Measurements from ENCODE around the gene ATXN7L2. TPM values are rescaled to one million over a fixed set of nuclear protein-coding genes. Genes with fewer than 3 reads are reported as not detected.

ATXN7L2 gene
- total and polyA plus RNA-seq, 2 of the 8 experiments (the other 6 are each of a cell fraction or from before 2014, with no cell fraction given), result 8.1 to 9.3 TPM

DNA sequence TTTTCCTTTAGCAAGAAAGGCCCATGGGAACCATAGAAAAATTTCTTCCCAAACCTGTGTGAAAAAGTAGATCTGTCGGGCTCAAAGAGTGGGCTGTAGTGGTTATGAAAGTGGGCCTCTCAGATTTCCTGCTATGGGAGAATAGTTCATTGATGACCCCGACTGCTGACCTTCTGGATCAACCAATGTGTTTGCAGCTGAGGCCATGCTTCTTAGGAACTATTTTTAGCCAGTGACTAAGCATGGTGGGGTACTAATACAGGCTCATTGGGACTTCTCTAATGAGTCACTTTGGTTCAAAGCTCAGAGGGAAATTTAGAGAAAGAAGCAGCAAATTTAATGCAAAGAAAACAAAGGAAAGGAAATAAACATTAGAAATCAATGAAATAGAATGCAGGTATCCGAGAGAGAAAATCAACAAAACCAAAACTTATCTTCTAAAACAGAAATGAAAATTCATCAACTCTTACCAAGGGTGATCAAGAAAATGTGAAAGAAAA is 44.9 kb upstream of the ATXN7L2 start:
- Histone ChIP-seq H3K18ac (ENCODE audit: extremely low read depth, low read length) (no peak overlapping the region), H3K4me3 (ENCODE audit: extremely low read depth in 1 of 4, insufficient read depth in 2 of 4, low read depth in 3 of 4, low read length in 4 of 4) (no peak overlapping the region), H4K8ac (ENCODE audit: extremely low read depth, insufficient read depth, low read length) (no peak overlapping the region), H2BK15ac (ENCODE audit: low read length) (no peak overlapping the region), H3K36me3 (ENCODE audit: control insufficient read depth in 2 of 4, insufficient read depth in 4 of 4, low read length in 3 of 4) (no peaks in the 10 kb centered on the region), H4K91ac (replicated peaks; ENCODE audit: insufficient read length, low read length) (no peak overlapping the region), H3K79me1 (ENCODE audit: low read depth, low read length) (no peaks in the 10 kb centered on the region), H3K56ac (replicated peaks; ENCODE audit: insufficient read length, low read depth, low read length) (no peak overlapping the region), H2AFZ (ENCODE audit: low read length) (no peak overlapping the region), H3K23ac (ENCODE audit: insufficient read length) (no peak overlapping the region), H2BK20ac (ENCODE audit: low read length) (no peak overlapping the region), H2BK12ac (ENCODE audit: low read depth, low read length) (no peak overlapping the region), H3K27ac (ENCODE audit: low read depth, low read length) (no peak overlapping the region), H3K4me2 (ENCODE audit: insufficient read depth in 1 of 2, low read depth in 2 of 2, low read length in 2 of 2) (no peak overlapping the region), H2BK120ac (replicated peaks; ENCODE audit: low read depth, low read length) (no peak overlapping the region), H4K20me1 (replicated peaks in 1 of 2; ENCODE audit: control insufficient read depth in 1 of 2, insufficient read depth in 2 of 2, low read length in 2 of 2) (no peaks in the 10 kb centered on the region), H2AK5ac (ENCODE audit: low read depth, low read length) (no peak overlapping the region), H3K4ac (replicated peaks; ENCODE audit: insufficient read length, low read depth, low read length) (no peak overlapping the region), H3K4me1 (replicated peaks in 1 of 4; ENCODE audit: control insufficient read depth in 3 of 4, insufficient read depth in 4 of 4, low read length in 3 of 4) (no peaks in the 10 kb centered on the region), H3K23me2 (ENCODE audit: low read depth, low read length) (peaks cover 2% of the 10 kb centered on the region; the same call in 1 of the 2 replicates), H3K14ac (ENCODE audit: insufficient read length) (no peak overlapping the region), H3K27me3 (replicated peaks in 1 of 4; ENCODE audit: control insufficient read depth in 3 of 4, extremely low read depth in 1 of 4, insufficient read depth in 3 of 4, low read length in 3 of 4) (no peaks in the 10 kb centered on the region), H3K9me3 (ENCODE audit: insufficient read depth in 2 of 2, low read depth in 1 of 2, low read length in 1 of 2) (peaks cover 0 to 7% of the 10 kb centered on the region in 2 experiments; a peak in 2 of 4 replicates), H4K5ac (ENCODE audit: insufficient read length, low read depth, low read length) (no peak overlapping the region), H2BK5ac (ENCODE audit: low read depth, low read length) (no peak overlapping the region), H3K79me2 (ENCODE audit: control insufficient read depth in 1 of 2, insufficient read depth in 2 of 2, low read length in 2 of 2) (no peaks in the 10 kb centered on the region), H3K9ac (replicated peaks in 1 of 4; ENCODE audit: extremely low read depth in 1 of 4, low read depth in 3 of 4, low read length in 3 of 4) (no peak overlapping the region)
- WGBS, 2 experiments (ENCODE audit: extremely low coverage in 1 of 2, insufficient coverage in 1 of 2, insufficient read length in 1 of 2, insufficient replicate concordance in 2 of 2, low coverage in 1 of 2, low lambda C conversion rate in 2 of 2, missing lambda C conversion rate in 1 of 2), result 77% methylated on average over 3 of the region's 3 CpGs; no CpG with 5 or more reads in 1 of the 2 experiments
- DNase-seq (ENCODE audit: low read depth in 1 of 2, low spot score in 2 of 2), result no peak
- no peak for FAIRE-seq
- ChIA-PET POLR2A (ENCODE audit: partially characterized antibody) (no interaction called here), CTCF (ENCODE audit: partially characterized antibody) (interaction anchor here (0.6 to 1.8 kb wide), 2 partner anchors 51 to 94 kb away, joined by 3 to 4 read pairs; no protein-coding TSS in a partner anchor)
- TF ChIP-seq TAF7 (optimal IDR thresholded peaks at IDR 0.05; ENCODE audit: borderline replicate concordance, low read depth, low read length) (no peak), SP1 (IDR thresholded peaks at IDR 0.05; ENCODE audit: low read depth, low read length) (no peak), BRCA1 (IDR thresholded peaks at IDR 0.05; ENCODE audit: low read depth, low read length) (no peak), ASH2L (IDR thresholded peaks at IDR 0.05; ENCODE audit: low read length) (no peak), CBX5 (IDR thresholded peaks at IDR 0.05; ENCODE audit: low read depth, low read length) (no peak), TBP (IDR thresholded peaks at IDR 0.05; ENCODE audit: low read depth, low read length) (no peak), EZH2 (IDR thresholded peaks at IDR 0.05; ENCODE audit: low read depth, low read length, severe bottlenecking) (no peak), TCF12 (IDR thresholded peaks at IDR 0.05; ENCODE audit: low read depth, low read length) (no peak), JUN (IDR thresholded peaks at IDR 0.05; ENCODE audit: low read depth, low read length) (no peak), CHD2 (IDR thresholded peaks at IDR 0.05; ENCODE audit: low read length) (no peak), TAF1 (IDR thresholded peaks at IDR 0.05; ENCODE audit: low read depth, low read length) (no peak), HDAC2 (IDR thresholded peaks at IDR 0.05; ENCODE audit: borderline replicate concordance in 1 of 2, low read depth in 2 of 2, low read length in 2 of 2) (no peak), NRF1 (IDR thresholded peaks at IDR 0.05; ENCODE audit: low read depth, low read length) (no peak)
- TF ChIP-seq, protein P1, sequence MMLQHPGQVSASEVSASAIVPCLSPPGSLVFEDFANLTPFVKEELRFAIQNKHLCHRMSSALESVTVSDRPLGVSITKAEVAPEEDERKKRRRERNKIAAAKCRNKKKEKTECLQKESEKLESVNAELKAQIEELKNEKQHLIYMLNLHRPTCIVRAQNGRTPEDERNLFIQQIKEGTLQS (IDR thresholded peaks at IDR 0.05; ENCODE audit: insufficient read depth, low read depth, low read length), result no peak
